ENCODE results near the gene KLHL41. TPM values are rescaled to one million over a fixed set of nuclear protein-coding genes. Genes with fewer than 3 reads are reported as not detected.
A peak's percentile ranks its signal among the peaks of the same experiment; 100 is the strongest.

KLHL41 gene
- total RNA-seq, 1 donor from 2014 or later: 2.2 TPM

- peaks cover 41% of the 10 kb centered on the region for H3K4me1 Mint-ChIP-seq (ENCODE audit: low read depth)
- peak overlapping the region; percentile 78 for H3K27ac Mint-ChIP-seq (ENCODE audit: unreplicated experiment)
These were observed 1.8 kb upstream of the KLHL41 start for GRCh38 chr2:169507698-169508097.

GRCh38 chr2:169509955-169510354 is 453 bp downstream of the KLHL41 start:
- peak overlapping the region; percentile 17 for H3K4me3 Mint-ChIP-seq (ENCODE audit: unreplicated experiment)
- H3K36me3 Mint-ChIP-seq (ENCODE audit: low read depth): no peaks in the 10 kb centered on the region
- peaks cover 60% of the 10 kb centered on the region for H3K4me1 Mint-ChIP-seq (ENCODE audit: low read depth)
- TF ChIP-seq CTCF (IDR thresholded peaks at IDR 0.05): no peak
- H3K27ac Mint-ChIP-seq (ENCODE audit: unreplicated experiment): peak overlapping the region; percentile 74
- H3K9me3 Mint-ChIP-seq (ENCODE audit: low read depth): peaks cover 4% of the 10 kb centered on the region
- no peak for DNase-seq (ENCODE audit: low spot score)
- no peaks in the 10 kb centered on the region for H3K27me3 Mint-ChIP-seq (ENCODE audit: low read depth)

More at GRCh38 chr2:169507698-169508097, 1.8 kb upstream of the KLHL41 start:
- Mint-ChIP-seq H3K4me3 (ENCODE audit: unreplicated experiment) (no peak overlapping the region), H3K27me3 (ENCODE audit: low read depth) (no peaks in the 10 kb centered on the region), H3K9me3 (ENCODE audit: low read depth) (peaks cover 4% of the 10 kb centered on the region), H3K36me3 (ENCODE audit: low read depth) (peaks cover 4% of the 10 kb centered on the region)
- TF ChIP-seq CTCF (IDR thresholded peaks at IDR 0.05): no peak
- no peak for DNase-seq (ENCODE audit: low spot score)

GRCh38 chr2:169510496-169510895 is 994 bp downstream of the KLHL41 start:
- no peak for DNase-seq (ENCODE audit: low spot score)
- Mint-ChIP-seq H3K4me3 (ENCODE audit: unreplicated experiment) (peak overlapping the region; percentile 33), H3K9me3 (ENCODE audit: low read depth) (peaks cover 4% of the 10 kb centered on the region), H3K27ac (ENCODE audit: unreplicated experiment) (peak overlapping the region; percentile 74), H3K27me3 (ENCODE audit: low read depth) (no peaks in the 10 kb centered on the region), H3K36me3 (ENCODE audit: low read depth) (no peaks in the 10 kb centered on the region), H3K4me1 (ENCODE audit: low read depth) (peaks cover 60% of the 10 kb centered on the region)
- no peak for TF ChIP-seq CTCF (IDR thresholded peaks at IDR 0.05)

- Mint-ChIP-seq H3K27me3 (ENCODE audit: low read depth) (no peaks in the 10 kb centered on the region), H3K36me3 (ENCODE audit: low read depth) (no peaks in the 10 kb centered on the region), H3K4me3 (ENCODE audit: unreplicated experiment) (no peak overlapping the region), H3K27ac (ENCODE audit: unreplicated experiment) (peak overlapping the region; percentile 12), H3K4me1 (ENCODE audit: low read depth) (peaks cover 60% of the 10 kb centered on the region), H3K9me3 (ENCODE audit: low read depth) (peaks cover 4% of the 10 kb centered on the region)
- no peak for TF ChIP-seq CTCF (IDR thresholded peaks at IDR 0.05)
- no peak for DNase-seq (ENCODE audit: low spot score)
These were observed 2.3 kb downstream of the KLHL41 start for GRCh38 chr2:169511818-169512217.

- peaks cover 54% of the 10 kb centered on the region for H3K4me1 Mint-ChIP-seq (ENCODE audit: low read depth)
- no peak for DNase-seq (ENCODE audit: low spot score)
- no peak overlapping the region for H3K27ac Mint-ChIP-seq (ENCODE audit: unreplicated experiment)
- no peaks in the 10 kb centered on the region for H3K27me3 Mint-ChIP-seq (ENCODE audit: low read depth)
- TF ChIP-seq CTCF (IDR thresholded peaks at IDR 0.05): no peak
- H3K9me3 Mint-ChIP-seq (ENCODE audit: low read depth): peaks cover 4% of the 10 kb centered on the region
- H3K4me3 Mint-ChIP-seq (ENCODE audit: unreplicated experiment): peak overlapping the region; percentile 35
- no peaks in the 10 kb centered on the region for H3K36me3 Mint-ChIP-seq (ENCODE audit: low read depth)
These were observed 3.0 kb downstream of the KLHL41 start for GRCh38 chr2:169512525-169512924.
